ENCODE results near the gene DTX3. TPM values are rescaled to one million over a fixed set of nuclear protein-coding genes. Genes with fewer than 3 reads are reported as not detected.
A peak's percentile ranks its signal among the peaks of the same experiment; 100 is the strongest.

The DTX3 gene
- total RNA-seq, 1 donor from 2014 or later, result 3.7 TPM

DNA sequence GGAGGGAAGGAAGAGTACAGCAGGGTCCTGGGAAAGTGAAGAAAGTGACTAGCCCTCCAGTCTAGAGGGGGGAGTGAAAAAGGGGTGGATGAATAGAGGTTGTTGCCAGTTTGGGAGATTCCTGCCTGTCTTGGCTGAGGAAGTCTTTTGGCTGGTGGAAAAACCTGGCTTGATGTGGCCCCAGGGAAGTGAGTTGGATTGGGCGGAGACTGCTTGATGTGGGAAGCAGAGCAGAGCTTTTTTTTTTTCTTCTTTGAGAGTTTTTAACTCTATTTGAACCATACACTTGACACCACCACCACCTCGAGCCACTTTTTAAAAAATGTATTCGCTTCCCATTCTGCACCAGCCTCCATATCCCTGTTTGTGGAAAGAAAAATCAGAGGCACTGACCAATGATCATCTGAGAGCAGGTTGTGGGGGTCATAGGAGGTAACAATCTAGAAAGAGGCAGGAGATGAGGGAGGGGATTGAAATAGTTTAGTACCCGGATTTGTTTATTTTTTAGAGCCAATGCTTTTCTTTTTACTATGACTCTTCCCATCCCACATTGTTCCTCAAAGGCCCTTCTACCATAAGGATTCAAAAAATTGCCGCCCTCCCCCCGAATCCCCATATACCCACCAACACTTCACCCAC lies 690 bp upstream of the DTX3 start:
- Histone ChIP-seq H3K4me3 (ENCODE audit: low read depth, low read length) (peak overlapping the region; percentile 61), H3K27me3 (ENCODE audit: control insufficient read depth, insufficient read depth, low read length) (no peaks in the 10 kb centered on the region), H3K36me3 (ENCODE audit: control insufficient read depth, insufficient read depth, low read length) (no peaks in the 10 kb centered on the region)
- FAIRE-seq, result peak; percentile 60
- peak; percentile 67 for DNase-seq (ENCODE audit: low read depth)
- TF ChIP-seq CTCF (IDR thresholded peaks at IDR 0.05; ENCODE audit: insufficient read depth, low read length, severe bottlenecking), result no peak

- H3K36me3 ChIP-seq (ENCODE audit: control insufficient read depth, insufficient read depth, low read length), result no peaks in the 10 kb centered on the region
- FAIRE-seq, result no peak
These were observed 577 bp downstream of the DTX3 start for GRCh38 chr12:57604992-57605810.

DNA sequence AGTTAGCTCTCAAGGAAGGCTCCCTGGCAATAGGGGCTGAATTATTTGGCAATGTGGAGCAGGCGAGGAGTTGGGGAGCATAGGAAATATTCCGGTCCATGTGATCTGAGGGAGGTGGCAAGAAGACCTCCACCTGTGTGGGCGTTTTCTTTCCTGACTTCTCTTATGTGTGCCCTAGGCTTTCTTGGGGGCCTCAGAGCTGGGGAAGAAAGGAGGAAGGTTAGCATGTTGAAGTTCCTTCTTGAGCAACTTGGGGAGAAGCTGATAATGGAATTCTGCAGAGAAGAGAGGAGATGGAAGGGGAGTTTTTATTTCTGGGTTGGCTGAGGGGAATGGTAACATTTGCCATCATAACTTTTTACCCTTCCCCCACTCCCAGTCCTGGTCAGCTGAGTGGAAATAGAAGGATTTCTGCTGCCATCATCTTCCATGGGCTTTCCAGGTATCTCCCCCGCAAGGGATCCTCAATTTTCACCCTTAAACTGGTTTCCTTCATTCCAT lies 1.2 kb downstream of the DTX3 start:
- DNase-seq (ENCODE audit: low read depth) (no peak), FAIRE-seq (no peak)
- peaks cover 4% of the 10 kb centered on the region for H3K27me3 ChIP-seq (ENCODE audit: control insufficient read depth, insufficient read depth, low read length)
- no peak for TF ChIP-seq CTCF (IDR thresholded peaks at IDR 0.05; ENCODE audit: insufficient read depth, low read length, severe bottlenecking)
- no peak overlapping the region for H3K4me3 ChIP-seq (ENCODE audit: low read depth, low read length)
- H3K36me3 ChIP-seq (ENCODE audit: control insufficient read depth, insufficient read depth, low read length), result no peaks in the 10 kb centered on the region

More at GRCh38 chr12:57604992-57605810, 577 bp downstream of the DTX3 start:
- TF ChIP-seq CTCF (IDR thresholded peaks at IDR 0.05; ENCODE audit: insufficient read depth, low read length, severe bottlenecking), result no peak
- no peak for DNase-seq (ENCODE audit: low read depth)
- H3K4me3 ChIP-seq (ENCODE audit: low read depth, low read length), result peak overlapping the region; percentile 61
- H3K27me3 ChIP-seq (ENCODE audit: control insufficient read depth, insufficient read depth, low read length), result no peaks in the 10 kb centered on the region

- H3K27me3 ChIP-seq (ENCODE audit: control insufficient read depth, insufficient read depth, low read length), result peaks cover 6% of the 10 kb centered on the region
- DNase-seq (ENCODE audit: low read depth) (no peak), FAIRE-seq (no peak)
- H3K36me3 ChIP-seq (ENCODE audit: control insufficient read depth, insufficient read depth, low read length), result no peaks in the 10 kb centered on the region
- no peak for TF ChIP-seq CTCF (IDR thresholded peaks at IDR 0.05; ENCODE audit: insufficient read depth, low read length, severe bottlenecking)
- H3K4me3 ChIP-seq (ENCODE audit: low read depth, low read length), result no peak overlapping the region
These were observed 1.8 kb downstream of the DTX3 start for GRCh38 chr12:57606399-57606798.

DNA sequence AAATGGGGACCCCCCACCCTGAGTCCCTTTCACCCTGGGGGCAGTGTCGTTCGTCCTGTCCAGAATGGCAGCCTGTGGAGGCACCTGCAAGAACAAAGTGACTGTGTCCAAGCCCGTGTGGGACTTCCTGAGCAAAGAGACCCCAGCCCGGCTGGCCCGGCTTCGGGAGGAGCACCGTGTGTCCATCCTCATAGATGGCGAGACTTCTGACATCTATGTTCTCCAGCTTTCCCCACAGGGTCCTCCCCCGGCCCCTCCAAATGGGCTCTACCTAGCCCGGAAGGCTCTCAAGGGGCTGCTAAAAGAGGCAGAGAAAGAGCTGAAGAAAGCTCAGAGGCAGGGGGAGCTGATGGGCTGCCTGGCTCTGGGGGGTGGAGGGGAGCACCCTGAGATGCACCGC lies 2.2 kb downstream of the DTX3 start:
- TF ChIP-seq CTCF (IDR thresholded peaks at IDR 0.05; ENCODE audit: insufficient read depth, low read length, severe bottlenecking), result no peak
- FAIRE-seq (no peak), DNase-seq (ENCODE audit: low read depth) (no peak)
- Histone ChIP-seq H3K36me3 (ENCODE audit: control insufficient read depth, insufficient read depth, low read length) (no peaks in the 10 kb centered on the region), H3K27me3 (ENCODE audit: control insufficient read depth, insufficient read depth, low read length) (peaks cover 6% of the 10 kb centered on the region), H3K4me3 (ENCODE audit: low read depth, low read length) (no peak overlapping the region)
